ENCODE data around the gene GPR162. TPM values are rescaled to one million over a fixed set of nuclear protein-coding genes. Genes with fewer than 3 reads are reported as not detected.

Gene GPR162
- total and polyA plus RNA-seq, 10 of the 15 experiments (the other 5 are each of a cell fraction or from before 2014, with no cell fraction given) = not detected

- no peak for TF ChIP-seq ETV6 (conservative IDR thresholded peaks at IDR 0.05 in 1 of 2, IDR thresholded peaks at IDR 0.05 in 1 of 2; ENCODE audit: borderline replicate concordance in 1 of 2, low read depth in 1 of 2)
- no peak for TF ChIP-seq SUZ12 (IDR thresholded peaks at IDR 0.05; ENCODE audit: unreplicated experiment)
- no peak for TF ChIP-seq USF2 (IDR thresholded peaks at IDR 0.05; ENCODE audit: borderline replicate concordance, low read depth, low read length)
- TF ChIP-seq SRF (IDR thresholded peaks at IDR 0.05; ENCODE audit: low read depth in 2 of 2, low read length in 2 of 2) = no peak
- TF ChIP-seq BMI1 (IDR thresholded peaks at IDR 0.05; ENCODE audit: borderline replicate concordance) = no peak
- no peak for TF ChIP-seq POLR2AphosphoS5 (IDR thresholded peaks at IDR 0.05; ENCODE audit: low read length)
- TF ChIP-seq SMAD5 (IDR thresholded peaks at IDR 0.05; ENCODE audit: low read depth) = no peak
- no peak for TF ChIP-seq STAT3 (IDR thresholded peaks at IDR 0.05; ENCODE audit: low read depth, low read length)
- TF ChIP-seq ZBTB40 (IDR thresholded peaks at IDR 0.05; ENCODE audit: borderline replicate concordance) = no peak
- Histone ChIP-seq H3K9ac (ENCODE audit: control insufficient read depth, insufficient read depth, low read length) (no peak overlapping the region), H3K4me1 (ENCODE audit: control insufficient read depth, insufficient read depth, low read length) (no peaks in the 10 kb centered on the region; the same call in 1 of the 2 replicates), H3K79me2 (ENCODE audit: control insufficient read depth, insufficient read depth, low read length) (no peaks in the 10 kb centered on the region), H3K4me2 (ENCODE audit: control insufficient read depth, insufficient read depth) (no peak overlapping the region), H4K20me1 (ENCODE audit: control insufficient read depth, insufficient read depth) (no peaks in the 10 kb centered on the region), H2AFZ (ENCODE audit: control insufficient read depth, low read depth, low read length) (no peak overlapping the region), H3K27ac (ENCODE audit: control insufficient read depth, insufficient read depth) (no peak overlapping the region), H3K36me3 (ENCODE audit: control insufficient read depth in 2 of 2, insufficient read depth in 2 of 2, low read length in 1 of 2) (no peaks in the 10 kb centered on the region), H3K27me3 (replicated peaks in 1 of 2; ENCODE audit: control insufficient read depth in 2 of 2, insufficient read depth in 2 of 2, low read length in 1 of 2) (peaks cover 5 to 22% of the 10 kb centered on the region in 2 experiments), H3K4me3 (no peak overlapping the region), H3K9me3 (replicated peaks; ENCODE audit: control insufficient read depth, insufficient read depth, low read length) (no peaks in the 10 kb centered on the region)
- ChIA-PET SMC1A (ENCODE audit: uncharacterized antibody, unreplicated experiment) (interaction anchor here (1.5 to 2.0 kb wide), 2 partner anchors 8 to 40 kb away, joined by 6 read pairs; no protein-coding TSS in a partner anchor), CTCF (interaction anchor here (0.9 to 1.3 kb wide), 3 partner anchors 10 to 97 kb away, joined by 3 to 4 read pairs (median 3); partner anchors contain the start of gene COPS7A), RAD21 (ENCODE audit: unreplicated experiment) (interaction anchor here (1.4 kb wide), 1 partner anchor 10 kb away, joined by 5 read pairs; no protein-coding TSS in a partner anchor), POLR2A (interaction anchor here (0.9 kb wide), 1 partner anchor 12 kb away, joined by 3 read pairs; no protein-coding TSS in a partner anchor)
- intact Hi-C loops (cut with micrococcal nuclease; ENCODE audit: unreplicated experiment) (no loop called here), in situ Hi-C loops (cut with MboI) (no loop called here)
- WGBS (ENCODE audit: insufficient coverage, insufficient replicate concordance, low lambda C conversion rate, missing lambda C conversion rate) = 22% methylated on average over 5 of the region's 5 CpGs
- FAIRE-seq (no peak), ATAC-seq (no peak), DNase-seq (ENCODE audit: low read depth, low spot score) (no peak)
- no TSS peak for BruUV-seq (replicated peaks)
Measured at GRCh38 chr12:6820166-6820565, 1.5 kb upstream of the GPR162 start.

All from GM12878 (cell line).